Suppressor macrophage (primary cell): ENCODE measurements around the gene ALDH1L1.

Source experiments
- DNase-seq, 4 experiments: peaks; one replicate each; pipeline ENCODE4 v3.0.0-alpha.2; 2020 to 2022
- total RNA-seq, 17 experiments: gene quantifications; one replicate each; lab custom pipeline; 2026; ENCODE audit warnings: mixed read lengths in 6 of 17, inconsistent platforms in 3 of 17; lab: John Stamatoyannopoulos, UW

ALDH1L1 gene
- total RNA-seq = 0 to 7.2 (median 0) reads per million in 17 experiments

GRCh38 chr3:126180477-126181397 is at the start of gene ALDH1L1:
ALDH1L1 (minus strand) TSS chr3:126180586; CDS start chr3:126160979, 19,607 bp downstream.
- no peak for DNase-seq

GRCh38 chr3:126226374-126226773 is 46.0 kb upstream of the ALDH1L1 start:
- no peak for DNase-seq

- no peak for DNase-seq
Measured at GRCh38 chr3:126216416-126216815, 36.0 kb upstream of the ALDH1L1 start.

GRCh38 chr3:126213379-126214028 is 33.1 kb upstream of the ALDH1L1 start:
- no peak for DNase-seq

- peak; percentile 6 to 39 (median 22) for DNase-seq
Measured at GRCh38 chr3:126212620-126213378, 32.4 kb upstream of the ALDH1L1 start.

GRCh38 chr3:126212250-126212619 is 31.8 kb upstream of the ALDH1L1 start:
- DNase-seq = no peak

GRCh38 chr3:126211569-126211968 is 31.2 kb upstream of the ALDH1L1 start:
- DNase-seq = no peak

GRCh38 chr3:126210606-126211005 is 30.2 kb upstream of the ALDH1L1 start:
- no peak for DNase-seq

GRCh38 chr3:126209741-126210140 is 29.4 kb upstream of the ALDH1L1 start:
- no peak for DNase-seq

GRCh38 chr3:126208606-126209256 is 28.3 kb upstream of the ALDH1L1 start:
- peak; percentile 56 to 70 (median 68) for DNase-seq

- DNase-seq = no peak
Measured at GRCh38 chr3:126208182-126208581, 27.8 kb upstream of the ALDH1L1 start.

GRCh38 chr3:126207166-126207565 is 26.8 kb upstream of the ALDH1L1 start:
- no peak for DNase-seq

- no peak for DNase-seq
Measured at GRCh38 chr3:126205717-126206655, 25.6 kb upstream of the ALDH1L1 start.

- no peak for DNase-seq
Measured at GRCh38 chr3:126202680-126203079, 22.3 kb upstream of the ALDH1L1 start.

- no peak for DNase-seq
Measured at GRCh38 chr3:126202276-126202675, 21.9 kb upstream of the ALDH1L1 start.

GRCh38 chr3:126201168-126201567 is 20.8 kb upstream of the ALDH1L1 start:
- no peak for DNase-seq

- DNase-seq = no peak
Measured at GRCh38 chr3:126200534-126200933, 20.1 kb upstream of the ALDH1L1 start.

GRCh38 chr3:126199256-126199655 is 18.9 kb upstream of the ALDH1L1 start:
- no peak for DNase-seq

GRCh38 chr3:126197854-126198584 is 17.6 kb upstream of the ALDH1L1 start:
- peak; percentile 55 to 67 (median 62) for DNase-seq

GRCh38 chr3:126197343-126197742 is 17.0 kb upstream of the ALDH1L1 start:
- DNase-seq = no peak
